GM19035 (cell line): ENCODE data around the gene RABGEF1.
"Not testable (repeated sequence)": the region's sequence is repeated elsewhere in the genome, so short reads cannot be mapped to it uniquely, and the experiment has no call there.

ENCODE experiments used
- ATAC-seq: cut with Tn5 transposase; IDR thresholded peaks from one replicate; pipeline ENCODE4 v1.9.1; 2021; ENCODE audit not compliant: unreplicated experiment

The RABGEF1 gene

DNA sequence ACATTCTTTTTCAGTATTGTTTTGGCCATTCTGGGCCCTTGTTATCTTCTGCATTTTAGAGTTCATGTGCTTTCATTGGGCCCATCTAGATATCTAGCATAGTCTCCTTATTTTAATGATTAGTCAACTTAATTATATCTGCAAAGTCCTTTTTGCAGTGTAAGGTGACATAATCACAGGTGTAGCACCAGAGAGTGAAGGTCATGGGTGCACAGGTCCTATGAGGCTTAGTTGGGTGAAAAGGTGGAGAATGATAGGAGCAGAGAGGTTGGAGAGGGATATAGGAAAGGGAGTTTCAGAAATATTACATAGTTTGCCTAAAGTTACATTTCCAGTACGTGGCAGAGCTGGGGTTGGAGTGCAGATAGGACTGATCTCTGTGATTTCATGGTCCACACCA is 24.4 kb downstream of the RABGEF1 start:
- not testable (repeated sequence) for ATAC-seq

DNA sequence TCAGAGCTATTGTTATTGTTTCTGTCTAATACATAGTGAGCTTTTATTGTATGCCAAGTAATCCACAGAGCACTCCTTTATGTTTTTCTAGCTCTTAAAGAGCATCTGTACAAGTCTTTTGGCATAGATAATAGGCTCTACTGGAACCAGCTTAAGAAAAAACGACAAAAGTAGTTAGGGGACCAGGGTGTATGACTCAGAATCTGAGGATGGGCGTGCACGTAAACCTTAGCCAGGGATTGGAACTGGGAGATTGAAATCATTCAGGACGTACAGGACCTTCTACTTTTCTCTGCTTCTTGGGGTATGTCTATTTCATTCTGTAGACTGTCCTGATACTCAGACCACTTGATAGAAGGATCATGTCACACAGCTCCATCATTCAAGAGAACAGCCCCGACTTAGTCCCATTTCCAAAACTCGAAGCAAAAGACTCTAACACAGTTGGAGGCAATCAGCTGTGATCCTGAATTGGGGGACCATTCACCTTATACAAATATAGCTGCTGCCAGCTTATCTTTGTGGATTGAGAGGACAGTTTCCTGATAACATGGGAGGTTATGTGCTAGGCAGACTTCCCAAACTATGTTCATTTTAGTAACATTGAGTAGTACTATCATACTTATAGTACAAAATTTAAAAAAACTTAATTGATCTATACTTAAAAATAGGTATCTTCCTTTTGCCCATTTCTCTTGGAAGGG is 24.9 kb downstream of the RABGEF1 start:
- ATAC-seq, result not testable (repeated sequence)

DNA sequence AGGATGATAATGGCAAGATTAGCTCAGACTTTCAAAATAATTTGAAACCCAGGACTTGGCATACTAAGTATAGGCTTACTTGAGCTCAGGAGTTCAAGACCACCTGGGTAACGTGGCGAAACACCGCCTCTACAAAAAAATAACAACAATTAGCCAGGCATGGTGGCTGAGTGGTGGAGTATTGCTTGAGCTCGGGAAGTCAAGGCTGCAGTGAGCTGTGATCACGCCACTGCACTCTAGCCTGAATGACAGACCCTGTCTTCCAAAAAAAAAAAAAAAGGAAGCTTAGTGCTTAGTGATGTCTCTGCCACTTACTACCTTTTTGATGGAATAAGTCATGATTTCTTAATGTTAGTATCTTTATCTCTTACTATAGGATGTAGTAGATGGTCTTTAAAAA is 25.5 kb downstream of the RABGEF1 start:
- no peak for ATAC-seq

DNA sequence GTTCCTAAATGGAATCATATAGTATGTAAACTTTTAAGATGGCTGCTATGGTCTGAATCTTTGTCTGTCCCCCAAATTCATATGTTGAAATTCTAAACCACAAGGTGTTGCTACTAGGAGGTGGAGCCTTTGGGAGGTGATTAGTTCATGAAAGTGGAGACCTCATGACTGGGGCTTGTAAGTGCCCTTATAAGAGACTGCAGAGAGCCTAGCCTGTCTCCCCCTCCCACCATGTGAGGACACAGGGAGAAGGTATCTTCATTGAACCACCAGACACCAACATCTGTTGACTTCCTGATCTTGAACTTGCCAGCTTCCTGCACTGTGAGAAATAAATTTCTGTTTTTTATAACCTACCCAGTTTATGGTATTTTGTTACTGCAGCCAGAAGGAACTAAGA is 27.0 kb downstream of the RABGEF1 start:
- not testable (repeated sequence) for ATAC-seq

DNA sequence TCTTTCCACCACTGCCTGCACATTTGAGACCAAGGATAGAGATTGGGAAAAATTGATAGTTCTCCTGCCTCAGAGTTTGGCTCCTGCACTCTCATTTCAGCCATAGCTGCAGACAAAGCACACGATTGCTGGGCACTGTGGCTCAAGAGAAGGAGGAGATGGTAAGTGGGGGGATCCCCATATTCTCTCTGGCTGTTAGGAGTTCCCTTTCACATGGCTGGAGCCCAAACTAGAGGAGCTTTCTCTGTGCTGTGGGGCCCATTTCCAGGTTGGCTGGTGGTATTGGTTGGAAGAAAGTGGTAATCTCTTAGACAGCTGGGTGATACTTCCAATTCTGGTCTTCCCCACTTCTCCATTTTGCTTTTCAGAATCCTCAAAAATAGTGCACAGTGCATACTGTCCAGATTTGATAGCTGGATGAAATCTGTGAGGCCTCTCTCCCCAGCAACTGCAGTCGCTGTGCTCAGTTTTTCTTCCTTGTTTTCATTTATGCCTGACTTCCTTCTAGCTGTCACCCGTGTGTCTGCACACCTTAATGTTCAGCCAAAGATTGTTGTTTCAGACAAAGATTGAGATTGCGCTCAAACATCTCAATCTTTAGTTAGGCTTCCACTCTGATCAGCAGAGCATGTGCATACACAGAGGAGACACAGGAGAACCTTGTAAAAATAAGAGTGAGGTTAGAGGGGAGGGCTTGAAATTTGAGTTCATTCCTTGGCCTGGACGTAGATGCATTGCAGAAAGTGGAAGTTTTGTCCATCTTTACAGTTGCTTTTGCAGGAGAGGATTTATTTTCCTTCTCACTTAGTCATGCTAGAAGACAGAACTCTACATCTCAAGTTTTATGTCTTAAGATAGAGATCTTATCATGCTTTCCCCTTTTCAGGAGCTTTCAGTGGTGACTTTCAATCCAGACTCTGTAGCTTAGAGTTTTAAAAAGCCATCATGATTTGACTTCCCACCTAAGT is 28.6 kb downstream of the RABGEF1 start:
- ATAC-seq, result no peak

DNA sequence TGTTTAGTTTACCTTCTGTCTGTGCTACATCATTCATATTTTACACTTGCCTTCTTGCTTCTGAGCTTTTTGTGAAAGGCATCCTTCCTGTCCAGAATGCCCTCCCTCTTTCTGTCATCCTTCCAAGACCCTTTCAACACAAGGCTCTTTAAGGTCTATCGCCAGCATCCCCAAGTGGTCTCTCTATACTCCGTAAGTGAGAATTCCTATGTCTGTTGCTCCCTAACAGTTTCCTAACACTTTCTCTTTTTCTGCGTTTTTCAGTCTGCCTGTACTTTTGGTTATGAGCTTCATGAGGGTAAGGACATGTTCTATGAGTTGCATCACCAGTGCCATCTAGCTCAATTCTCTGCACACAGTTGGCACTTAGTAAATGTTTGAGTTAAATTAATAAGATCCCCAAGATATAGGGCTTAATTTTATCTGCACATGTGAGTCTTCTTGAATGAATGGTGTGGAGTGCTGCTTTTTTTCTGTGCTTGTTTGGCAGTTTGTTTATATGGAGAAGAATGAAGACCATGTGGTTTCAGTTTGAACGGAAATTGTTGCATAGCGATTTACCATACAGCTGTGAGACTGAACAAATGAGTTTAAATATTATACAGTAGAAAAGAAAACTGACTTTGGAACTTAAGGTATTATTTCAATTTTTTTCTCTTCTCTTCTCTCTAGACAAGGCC is 29.4 kb downstream of the RABGEF1 start:
- ATAC-seq, result no peak

DNA sequence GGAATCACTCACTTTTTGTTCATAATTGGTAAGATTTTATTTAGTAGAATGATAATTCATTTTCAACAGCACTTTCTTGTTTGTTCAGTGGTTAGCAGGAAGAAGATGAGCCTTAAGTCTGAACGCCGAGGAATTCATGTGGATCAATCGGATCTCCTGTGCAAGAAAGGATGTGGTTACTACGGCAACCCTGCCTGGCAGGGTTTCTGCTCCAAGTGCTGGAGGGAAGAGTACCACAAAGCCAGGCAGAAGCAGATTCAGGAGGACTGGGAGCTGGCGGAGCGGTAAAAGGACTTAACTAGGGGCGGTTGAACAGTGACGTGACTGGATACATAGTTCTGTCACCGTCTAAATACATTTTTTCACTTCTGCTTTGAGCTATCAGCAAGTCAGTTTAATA is 31.3 kb downstream of the RABGEF1 start:
- ATAC-seq, result no peak

DNA sequence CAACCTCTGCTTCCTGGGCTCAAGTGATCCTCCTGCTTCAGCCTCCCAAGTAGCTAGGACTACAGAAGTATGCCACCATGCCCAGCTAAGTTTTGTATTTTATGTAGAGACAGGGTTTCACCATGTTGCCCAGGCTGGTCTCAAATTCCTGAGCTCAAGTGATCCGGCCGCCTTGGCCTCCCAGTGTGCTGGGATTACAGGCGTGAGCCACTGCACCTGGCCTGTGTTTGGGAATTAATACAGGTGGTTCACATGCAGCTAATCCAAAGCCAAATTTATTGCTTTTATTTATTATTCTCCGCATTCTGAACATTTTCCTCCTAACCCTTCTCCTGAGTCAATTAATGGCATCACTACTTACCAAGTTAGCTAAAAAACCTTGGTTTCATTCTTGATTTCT is 33.2 kb downstream of the RABGEF1 start:
- not testable (repeated sequence) for ATAC-seq

DNA sequence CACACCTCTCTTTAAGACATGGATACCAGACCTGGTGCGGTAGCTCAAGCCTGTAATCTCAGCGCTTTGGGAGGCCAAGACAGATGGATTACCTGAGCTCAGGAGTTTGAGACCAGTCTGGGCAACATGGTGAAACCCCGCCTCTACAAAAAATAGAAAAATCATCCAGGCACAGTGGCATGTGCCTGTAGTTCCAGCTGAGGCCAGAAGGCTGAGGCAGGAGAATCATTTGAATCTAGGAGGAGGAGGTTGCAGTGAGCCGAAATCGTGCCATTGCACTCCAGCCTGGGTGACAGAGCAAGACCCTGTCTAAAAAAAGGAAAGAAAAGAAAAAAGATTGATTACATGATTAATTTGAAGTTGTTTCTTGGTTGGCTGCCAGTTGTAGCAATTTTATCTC is 35.9 kb downstream of the RABGEF1 start:
- not testable (repeated sequence) for ATAC-seq

DNA sequence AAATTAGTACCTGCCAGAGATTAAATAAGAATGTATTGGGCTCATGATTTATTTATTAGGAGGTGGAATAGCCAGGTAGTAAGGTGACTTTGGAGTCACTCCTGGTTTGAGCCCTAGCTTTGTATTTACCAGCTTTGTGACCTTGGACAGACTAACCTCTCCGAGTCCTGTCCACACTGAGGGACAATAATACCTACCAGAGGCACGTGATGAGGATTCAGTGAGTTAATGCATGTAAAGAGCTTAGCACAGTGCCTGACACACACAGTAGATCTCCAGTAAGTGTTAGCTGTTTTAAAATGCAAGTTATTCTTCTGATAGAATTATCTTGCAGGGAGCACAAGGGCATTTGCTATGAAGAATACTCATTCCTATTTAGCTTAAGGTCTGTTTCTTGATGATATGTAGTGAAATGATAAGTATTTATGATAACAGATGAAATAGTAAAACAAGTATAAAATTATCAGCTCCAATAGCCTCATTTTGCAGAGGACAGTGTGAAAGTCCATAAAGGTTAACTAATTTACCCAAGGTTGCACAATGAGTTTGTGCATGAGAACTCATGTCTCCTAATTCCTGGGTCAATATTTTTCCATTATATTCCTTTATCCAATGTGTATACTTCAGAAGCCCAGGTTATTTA is 36.4 kb downstream of the RABGEF1 start:
- no peak for ATAC-seq

DNA sequence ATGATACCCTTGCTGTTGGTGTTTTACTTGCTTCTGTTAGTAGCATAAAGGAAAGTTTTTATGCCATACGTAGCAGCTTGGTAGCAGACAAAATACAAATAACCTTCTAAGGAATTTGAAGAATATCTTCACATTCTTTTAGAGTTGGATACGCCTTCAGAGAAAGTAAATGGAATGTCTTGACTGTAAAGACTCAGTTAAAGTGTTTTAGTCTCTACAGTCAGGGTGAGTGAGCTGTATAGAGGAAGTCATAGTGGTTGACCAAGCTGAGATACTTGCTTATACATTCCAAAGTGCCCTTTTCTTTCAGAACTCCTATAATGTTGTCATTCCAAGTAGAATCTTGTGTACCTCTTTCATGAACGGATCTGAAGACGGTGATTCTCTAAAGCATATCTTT is 37.7 kb downstream of the RABGEF1 start:
- ATAC-seq, result no peak

DNA sequence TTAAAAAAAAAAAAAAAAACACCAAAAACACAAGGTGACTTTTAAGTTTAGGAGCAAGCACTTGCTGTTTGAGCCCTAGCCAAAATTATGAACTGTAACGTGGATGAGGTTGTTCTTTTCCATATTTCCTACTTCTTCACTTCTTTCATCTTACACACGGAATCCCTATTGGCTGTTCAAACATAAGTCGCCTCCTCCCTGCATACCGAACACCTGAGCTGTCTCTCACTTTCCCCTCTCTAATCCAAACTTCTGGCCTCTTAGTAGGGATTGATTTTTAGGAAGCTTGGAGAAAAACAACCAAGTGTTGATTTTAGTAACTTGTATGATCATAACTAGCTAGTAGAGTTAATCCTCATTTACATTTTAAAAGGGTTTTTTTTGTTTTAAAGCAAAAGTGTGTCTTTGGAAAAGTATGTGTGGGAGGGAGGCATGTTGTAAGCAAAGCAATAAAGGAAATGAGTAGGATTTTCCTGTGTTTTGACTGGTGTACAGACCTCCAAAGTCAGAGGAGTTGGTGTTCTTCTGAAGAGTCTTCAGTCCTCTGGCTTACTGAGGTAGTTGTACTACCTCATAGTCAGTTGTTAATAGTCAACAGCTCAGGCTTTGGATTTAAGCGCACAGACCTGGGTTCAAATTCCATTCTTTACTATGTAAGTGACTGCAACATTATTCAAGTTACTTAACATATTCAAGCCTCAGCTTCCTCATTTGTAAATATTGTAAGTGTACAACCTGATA is 39.3 kb downstream of the RABGEF1 start:
- no peak for ATAC-seq

DNA sequence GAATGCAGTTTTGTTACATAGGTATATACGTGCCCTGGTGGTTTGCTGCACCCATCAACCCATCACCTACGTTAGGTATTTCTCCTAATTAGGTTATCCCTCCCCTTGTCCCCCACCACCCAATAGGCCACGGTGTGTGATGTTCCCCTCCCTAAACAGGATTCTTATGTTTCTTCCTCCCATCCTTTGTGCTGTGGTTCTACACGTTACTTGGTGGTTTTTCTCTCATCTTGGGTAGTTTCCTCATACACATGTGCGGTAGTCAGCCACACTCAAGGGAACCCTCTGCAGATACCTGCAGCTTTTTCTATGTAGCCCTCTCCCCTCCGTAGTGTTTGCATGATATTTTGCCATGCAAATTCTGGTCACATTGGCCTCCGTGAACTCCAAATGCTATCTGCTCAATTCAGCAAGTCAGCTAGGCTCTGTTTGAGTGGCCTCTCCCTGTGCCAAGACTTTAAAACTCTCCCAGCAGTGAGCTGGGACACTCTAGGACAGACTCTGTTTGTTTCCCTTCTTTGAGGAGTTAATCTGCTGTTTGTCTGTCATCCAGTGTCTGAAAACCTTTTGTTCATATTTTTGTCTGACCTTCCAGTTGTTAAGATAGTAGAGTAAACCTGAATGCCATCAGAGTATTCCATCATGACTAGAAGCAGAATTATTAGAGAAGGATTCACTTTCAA is 41.0 kb downstream of the RABGEF1 start:
- ATAC-seq, result no peak

DNA sequence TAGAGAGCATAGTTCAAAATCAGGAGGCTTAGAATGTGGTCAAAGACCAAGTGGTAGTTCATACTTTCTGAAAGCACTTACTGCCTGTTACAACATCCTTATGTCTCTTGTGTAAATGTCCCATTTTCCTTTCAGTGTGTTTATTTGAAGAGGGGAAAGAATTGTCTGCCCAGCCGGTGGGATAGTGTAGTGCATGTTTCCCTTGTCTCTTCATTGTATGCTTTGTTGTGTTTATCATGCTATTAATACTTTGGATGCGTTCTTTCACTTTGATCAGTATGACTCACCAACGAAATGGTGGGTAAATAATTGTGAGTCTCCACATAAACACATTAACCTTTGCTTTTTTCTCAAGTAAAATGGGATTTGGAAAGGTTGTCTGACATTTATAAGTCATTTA is 42.3 kb downstream of the RABGEF1 start:
- not testable (repeated sequence) for ATAC-seq

DNA sequence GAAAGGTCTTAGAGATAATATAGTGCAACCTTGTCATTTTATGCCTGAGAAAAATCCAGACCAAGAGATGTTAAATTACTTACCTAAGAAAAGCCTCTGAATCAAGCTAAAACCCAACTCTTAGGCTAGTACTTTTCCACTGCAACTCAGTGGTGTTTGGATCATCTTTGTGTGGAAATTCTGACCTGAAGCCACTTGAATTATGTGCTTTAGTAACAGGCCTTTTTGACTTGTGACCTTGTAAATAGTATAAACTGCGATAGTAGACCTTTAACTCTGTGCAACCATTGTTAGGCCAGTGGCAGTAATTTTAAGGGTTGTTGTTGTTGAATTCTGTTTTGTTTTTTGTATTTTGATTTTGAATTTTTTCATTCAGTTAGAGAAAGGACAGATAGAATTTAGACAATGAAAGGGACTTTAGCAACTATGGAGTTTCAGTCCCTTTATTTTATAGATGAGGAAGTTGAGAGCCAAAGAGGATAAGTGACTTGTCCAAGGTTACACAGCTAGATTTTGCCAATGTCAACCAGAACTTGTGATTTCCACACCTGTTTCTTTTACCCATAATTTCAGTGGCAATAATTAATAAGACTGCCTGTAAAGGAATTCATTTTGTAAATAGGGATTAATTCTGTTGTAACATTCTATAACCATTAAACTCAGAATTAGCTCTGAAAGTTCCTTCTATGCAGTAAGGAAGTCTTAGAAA is 43.5 kb downstream of the RABGEF1 start:
- ATAC-seq, result not testable (repeated sequence)

DNA sequence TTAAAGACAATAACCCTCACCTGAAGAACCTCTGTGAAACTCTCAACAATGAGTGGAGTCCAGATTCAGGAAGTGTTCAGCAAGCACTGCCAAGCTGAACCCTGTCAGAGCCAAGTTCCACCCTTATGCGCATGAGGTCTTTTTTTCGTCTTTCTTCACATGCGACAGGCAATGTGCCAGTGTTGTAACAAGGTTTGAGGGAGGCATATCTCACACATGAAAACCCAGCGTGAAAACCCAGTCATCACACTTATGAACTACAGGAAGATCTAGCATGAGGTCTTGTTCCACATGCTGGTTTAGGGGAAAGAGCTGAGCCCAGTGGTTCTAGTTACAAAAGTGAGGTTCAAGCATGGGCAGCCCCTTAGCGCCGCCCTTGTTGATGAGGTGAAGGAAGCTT is 49.7 kb downstream of the RABGEF1 start:
- ATAC-seq, result no peak

DNA sequence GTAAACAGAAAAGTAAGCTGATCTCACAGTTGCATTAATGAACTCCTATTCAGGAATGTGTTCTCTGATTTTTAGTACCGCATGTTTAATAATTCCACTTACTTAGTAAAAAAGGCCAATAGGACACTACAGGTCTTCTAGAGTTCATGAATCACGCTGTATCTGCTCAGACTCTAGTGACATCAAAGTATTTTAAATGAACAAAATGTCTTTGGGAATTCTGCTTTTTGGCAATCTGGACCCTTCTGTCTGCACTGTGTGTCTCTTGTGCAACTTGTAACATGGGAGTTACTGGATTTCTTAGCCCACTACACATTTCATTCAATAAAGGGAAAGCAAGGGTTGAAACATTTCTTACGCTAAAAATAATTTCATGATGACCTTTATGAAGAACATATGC is 50.2 kb downstream of the RABGEF1 start:
- no peak for ATAC-seq

DNA sequence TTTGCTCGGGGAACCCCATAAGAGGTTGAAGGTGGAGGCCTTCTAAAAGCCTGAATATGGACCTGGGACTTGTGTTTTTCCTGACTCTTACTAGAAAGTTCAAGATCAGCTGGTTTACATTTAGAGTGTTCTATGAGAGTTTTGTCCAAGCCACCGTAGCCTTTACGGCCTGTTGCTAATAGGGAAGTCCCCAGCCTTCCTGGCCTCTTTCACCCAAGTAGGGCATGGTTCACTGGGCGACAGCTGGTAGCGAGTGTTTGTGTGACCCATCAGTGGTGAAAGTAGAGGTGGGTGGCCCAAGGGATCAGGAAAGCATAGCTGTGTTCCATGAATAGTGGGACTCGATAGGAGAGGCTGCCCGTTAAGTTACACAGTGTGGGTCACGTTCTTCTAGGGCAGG is 60.1 kb downstream of the RABGEF1 start:
- ATAC-seq, result no peak

DNA sequence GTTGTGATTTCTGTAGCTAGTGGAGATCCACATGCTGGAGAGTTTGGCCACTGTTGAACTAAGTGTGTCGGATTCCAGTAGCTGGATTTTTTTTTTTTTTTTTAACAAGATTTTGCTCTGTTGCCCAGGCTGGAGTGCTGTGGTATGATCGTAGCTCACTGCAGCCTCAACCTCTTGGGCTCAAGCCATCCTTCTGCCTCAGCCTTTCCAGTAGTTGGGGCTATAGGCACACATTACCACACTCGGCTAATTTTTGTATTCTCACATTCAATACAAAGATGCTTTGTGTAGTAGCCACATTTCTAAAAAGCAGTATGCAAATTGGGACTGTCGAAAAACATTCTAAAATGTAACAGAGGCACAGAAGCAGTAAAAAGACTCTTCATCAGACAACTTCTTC is 63.5 kb downstream of the RABGEF1 start:
- no peak for ATAC-seq
